GM12801 (cell line): ENCODE data around the gene CNOT9.

ENCODE experiments used
- TF ChIP-seq, protein P1 (sequence below): IDR thresholded peaks from one replicate; pipeline ENCODE4 v1.5.1; 2011; ENCODE audit warnings: control low read depth; ENCODE audit not compliant: insufficient read length; ENCODE audit errors: extremely low read depth

The CNOT9 gene

DNA sequence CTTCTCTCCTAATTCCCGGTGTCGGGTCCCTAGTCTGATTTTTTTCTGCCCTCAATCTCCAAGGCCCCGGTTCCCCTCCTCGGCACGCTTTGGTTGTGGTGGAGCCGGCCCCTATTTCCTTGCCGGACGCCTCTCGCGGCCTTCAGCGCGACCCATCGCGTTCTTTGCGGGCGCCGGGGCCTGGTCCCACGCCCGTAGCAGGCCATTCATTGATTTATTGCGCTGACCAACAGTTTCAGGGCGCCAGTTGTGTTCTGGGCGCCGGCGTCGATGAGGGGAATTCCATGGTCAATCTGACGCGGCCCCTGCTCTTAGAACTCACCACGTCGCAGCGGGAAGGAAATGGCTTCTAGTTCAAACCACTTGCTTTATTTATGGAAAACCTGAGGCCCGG, 396 bp downstream of the CNOT9 start:
- TF ChIP-seq, protein P1, sequence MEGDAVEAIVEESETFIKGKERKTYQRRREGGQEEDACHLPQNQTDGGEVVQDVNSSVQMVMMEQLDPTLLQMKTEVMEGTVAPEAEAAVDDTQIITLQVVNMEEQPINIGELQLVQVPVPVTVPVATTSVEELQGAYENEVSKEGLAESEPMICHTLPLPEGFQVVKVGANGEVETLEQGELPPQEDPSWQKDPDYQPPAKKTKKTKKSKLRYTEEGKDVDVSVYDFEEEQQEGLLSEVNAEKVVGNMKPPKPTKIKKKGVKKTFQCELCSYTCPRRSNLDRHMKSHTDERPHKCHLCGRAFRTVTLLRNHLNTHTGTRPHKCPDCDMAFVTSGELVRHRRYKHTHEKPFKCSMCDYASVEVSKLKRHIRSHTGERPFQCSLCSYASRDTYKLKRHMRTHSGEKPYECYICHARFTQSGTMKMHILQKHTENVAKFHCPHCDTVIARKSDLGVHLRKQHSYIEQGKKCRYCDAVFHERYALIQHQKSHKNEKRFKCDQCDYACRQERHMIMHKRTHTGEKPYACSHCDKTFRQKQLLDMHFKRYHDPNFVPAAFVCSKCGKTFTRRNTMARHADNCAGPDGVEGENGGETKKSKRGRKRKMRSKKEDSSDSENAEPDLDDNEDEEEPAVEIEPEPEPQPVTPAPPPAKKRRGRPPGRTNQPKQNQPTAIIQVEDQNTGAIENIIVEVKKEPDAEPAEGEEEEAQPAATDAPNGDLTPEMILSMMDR, result no peak

DNA sequence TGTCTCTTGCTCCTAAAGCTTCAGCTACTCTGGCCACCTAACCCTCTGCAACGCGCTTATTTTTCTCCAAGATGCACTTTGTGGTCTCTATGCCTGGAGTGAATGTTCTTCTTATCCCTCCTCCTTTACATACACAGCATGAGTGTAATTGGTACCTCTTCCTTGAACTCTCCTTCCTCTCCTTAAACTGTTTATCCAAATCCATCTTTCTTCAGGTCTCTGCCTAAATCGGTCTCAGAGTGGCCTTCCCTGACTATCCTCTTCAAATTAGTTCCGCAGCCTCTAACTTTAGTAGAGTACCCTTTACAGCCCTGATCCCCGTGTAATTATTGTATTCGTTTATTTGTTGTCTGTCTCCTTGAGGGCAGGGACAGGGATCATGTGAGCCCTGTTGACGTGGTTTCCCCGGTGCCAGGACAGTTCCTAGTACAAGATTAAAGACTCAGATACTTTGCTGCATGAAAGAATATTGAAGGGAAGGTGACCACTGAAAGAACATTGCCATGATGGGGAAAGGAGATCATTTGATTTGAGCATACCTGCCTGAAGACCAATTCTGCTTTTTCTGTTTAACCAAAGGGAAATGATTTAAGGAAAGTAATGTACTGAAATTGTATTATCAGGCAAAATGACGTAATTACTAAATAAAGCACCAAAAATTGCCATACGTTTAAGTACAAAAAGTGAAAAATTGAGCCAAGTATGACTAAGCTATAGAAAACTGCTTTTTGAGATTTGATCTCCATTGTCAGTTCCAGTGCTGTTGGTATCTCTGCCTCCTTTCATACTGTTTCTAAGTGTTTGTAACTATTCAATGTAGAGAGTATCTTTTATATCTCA, 1.2 kb downstream of the CNOT9 start:
- TF ChIP-seq, protein P1, result no peak

DNA sequence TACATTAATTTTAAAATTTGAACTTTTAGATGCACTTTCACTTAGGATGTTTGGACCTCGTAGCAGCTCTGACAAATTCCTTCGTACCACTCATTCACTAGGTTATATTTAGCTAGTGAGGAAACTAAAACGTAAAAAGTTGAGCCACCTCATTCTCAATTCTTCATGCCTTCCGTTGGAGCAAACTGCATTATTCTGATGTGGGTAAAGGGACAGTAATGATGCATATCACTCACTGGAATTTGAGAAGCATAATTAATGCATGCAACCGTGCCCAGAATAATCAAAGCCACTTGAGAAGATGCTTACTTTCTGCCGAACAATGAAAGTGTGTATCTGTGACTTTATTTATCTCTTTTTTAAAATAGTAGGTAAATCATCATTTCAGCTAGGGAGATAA, 2.2 kb downstream of the CNOT9 start:
- TF ChIP-seq, protein P1, result no peak

DNA sequence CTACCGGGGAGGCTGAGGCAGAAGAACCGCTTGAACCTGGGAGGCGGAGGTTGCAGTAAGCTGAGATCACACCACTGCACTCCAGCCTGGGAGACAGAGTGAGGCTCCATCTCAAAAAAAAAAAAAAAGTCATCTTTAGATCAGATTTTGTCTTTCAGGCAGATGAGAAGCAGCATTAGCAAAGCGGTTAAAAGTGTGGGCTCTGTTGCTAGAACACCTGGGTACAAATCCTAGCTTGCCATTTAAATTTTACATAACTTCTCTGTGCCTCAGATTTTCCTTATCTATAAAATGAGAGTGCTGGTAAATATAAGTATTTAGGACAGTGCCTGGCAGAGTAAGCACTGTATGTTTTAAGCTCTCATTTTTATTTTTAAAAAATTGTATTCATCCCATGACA, 8.2 kb downstream of the CNOT9 start:
- TF ChIP-seq, protein P1, result no peak

DNA sequence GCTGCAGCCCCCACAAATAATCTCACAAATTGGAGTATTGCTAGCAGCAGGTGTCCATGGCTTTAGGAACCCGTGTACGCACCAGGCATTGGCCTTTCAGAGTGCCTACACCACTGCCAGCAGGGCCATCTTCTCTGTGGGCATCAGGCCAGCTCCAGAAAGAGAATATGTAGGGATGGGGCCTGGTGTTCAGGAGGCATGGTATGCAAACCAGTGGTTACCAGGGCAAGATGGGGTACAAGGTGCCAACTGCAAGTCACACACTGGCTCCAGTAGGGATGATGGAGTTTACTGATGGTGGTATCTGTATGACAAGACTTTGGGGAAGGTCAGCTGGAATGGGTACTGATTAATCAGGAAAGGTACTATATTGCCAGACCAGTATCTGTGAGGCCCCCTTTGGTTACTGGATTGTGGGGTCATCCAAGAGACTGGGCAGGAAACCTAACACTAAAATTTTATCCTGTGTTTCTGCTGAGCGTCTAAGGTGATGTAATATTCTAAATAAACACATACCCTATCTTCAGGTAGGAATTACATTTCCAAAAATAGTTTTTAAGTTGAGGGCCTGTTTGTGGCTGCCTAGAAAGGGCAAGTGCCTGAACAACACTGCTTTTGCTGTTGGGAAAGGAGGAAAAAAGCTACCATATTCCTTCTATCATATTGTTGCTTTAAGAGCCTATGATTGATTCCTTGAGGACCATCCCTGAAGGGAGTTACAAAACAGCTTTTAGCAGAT, 9.0 kb downstream of the CNOT9 start:
- TF ChIP-seq, protein P1, result no peak

DNA sequence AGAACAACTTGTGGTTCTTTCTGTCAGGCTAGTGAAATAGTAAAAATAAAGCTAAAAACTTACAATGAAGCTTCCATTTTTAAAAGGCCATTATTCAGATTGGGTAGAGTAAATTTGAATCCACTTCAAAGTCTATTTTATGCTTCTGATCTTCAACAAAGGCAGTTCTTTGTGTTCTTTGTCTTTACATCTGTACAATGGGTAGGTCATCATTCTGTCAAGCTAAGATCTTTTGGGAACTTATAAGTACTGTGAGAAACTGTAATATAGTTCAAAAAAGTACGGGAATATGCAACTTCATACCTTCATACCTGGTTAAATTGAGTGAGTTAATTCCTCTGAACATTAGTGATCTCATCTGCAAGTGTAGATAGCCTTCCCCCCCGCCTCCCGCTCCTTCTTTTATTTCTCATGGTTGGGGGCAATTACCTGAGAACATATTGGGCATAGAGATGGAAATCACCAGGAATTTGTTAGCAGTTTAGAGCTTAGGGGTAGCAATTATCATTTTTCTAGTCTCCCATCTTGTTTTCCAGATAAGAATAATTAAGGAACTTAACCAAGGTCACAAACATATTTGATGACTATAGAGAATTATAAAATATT, 9.7 kb downstream of the CNOT9 start:
- TF ChIP-seq, protein P1, result no peak

DNA sequence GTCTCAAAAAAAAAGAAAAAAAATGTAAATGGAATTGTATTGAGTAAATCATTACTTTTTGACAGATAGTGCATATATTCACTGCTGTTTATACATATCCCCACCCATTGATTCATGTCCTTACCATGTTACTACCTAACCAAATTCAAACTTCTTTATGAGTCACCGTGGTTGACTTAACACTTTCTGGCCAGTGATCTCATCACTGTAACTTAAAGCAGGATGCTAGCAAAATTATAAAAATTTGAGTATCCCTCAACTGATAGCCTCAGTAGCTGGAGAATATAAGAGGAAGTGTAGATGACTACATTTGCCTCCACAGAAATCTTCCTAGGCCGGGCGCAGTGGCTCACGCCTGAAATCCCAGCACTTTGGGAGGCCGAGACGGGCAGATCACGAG, 13.4 kb downstream of the CNOT9 start:
- TF ChIP-seq, protein P1, result no peak
